ENCODE data around the gene METTL27. TPM values are rescaled to one million over a fixed set of nuclear protein-coding genes. Genes with fewer than 3 reads are reported as not detected.

METTL27 gene
- total and polyA plus RNA-seq, 9 of the 15 experiments (the other 6 are each of a cell fraction or from before 2014, with no cell fraction given), result 0.08 to 0.82 (median 0.33) TPM; not detected in 4

DNA sequence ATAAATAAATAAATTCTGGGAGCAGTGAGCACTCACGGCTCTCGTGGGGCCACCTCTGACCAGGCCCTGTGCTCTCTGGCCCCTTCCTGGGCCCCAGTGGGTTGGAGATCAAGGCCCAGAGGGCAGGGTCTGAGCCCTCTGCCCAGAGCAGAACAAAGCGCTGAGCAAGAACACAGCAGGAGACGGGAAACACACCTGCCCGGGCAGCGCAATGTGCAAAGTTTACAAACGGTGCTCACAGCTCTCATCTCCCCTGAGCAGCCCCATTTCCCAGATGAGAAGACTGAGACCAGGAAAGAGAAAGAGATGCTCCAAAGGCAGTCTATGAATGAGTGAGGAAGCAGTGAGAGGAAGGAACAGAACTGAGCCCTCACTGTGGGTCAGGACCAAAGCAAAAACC is 3.0 kb downstream of the METTL27 start:
- 60% methylated on average over 7 of the region's 7 CpGs for WGBS (ENCODE audit: insufficient coverage, low coverage, missing lambda C conversion rate)
- Histone ChIP-seq H3K27me3 (ENCODE audit: control insufficient read depth in 2 of 2, insufficient read depth in 2 of 2, low read length in 2 of 2) (no peaks in the 10 kb centered on the region), H2AFZ (ENCODE audit: low read depth, low read length) (no peak overlapping the region), H3K9ac (ENCODE audit: insufficient read depth in 1 of 2, low read depth in 2 of 2, low read length in 2 of 2) (0 out of 4 replicates have a peak overlapping the region, but pooled peaks of 1 of the 2 experiments have one; percentile 14), H3K4me3 (no peak overlapping the region), H3K36me3 (ENCODE audit: control insufficient read depth, insufficient read depth, low read length) (no peaks in the 10 kb centered on the region), H3K4me2 (ENCODE audit: insufficient read depth, low read length) (no peak overlapping the region), H3K4me1 (replicated peaks in 1 of 2; ENCODE audit: control insufficient read depth in 2 of 2, insufficient read depth in 2 of 2, low read length in 2 of 2) (peaks cover 0 to 32% of the 10 kb centered on the region in 2 experiments; a peak in 4 of 5 replicates), H4K20me1 (replicated peaks; ENCODE audit: control insufficient read depth, insufficient read depth, low read length) (no peaks in the 10 kb centered on the region), H3K79me2 (ENCODE audit: control insufficient read depth, insufficient read depth, low read length) (no peaks in the 10 kb centered on the region), H3K9me1 (ENCODE audit: control insufficient read depth, insufficient read depth, low read length) (no peaks in the 10 kb centered on the region), H3K27ac (ENCODE audit: extremely low read depth, low read depth, low read length) (no peak overlapping the region), H3K9me3 (replicated peaks; ENCODE audit: control insufficient read depth, insufficient read depth, low read depth, low read length) (no peaks in the 10 kb centered on the region)
- CTCF ChIA-PET (ENCODE audit: low intra/inter-chr PET ratio), result no interaction called here
- DNase-seq (ENCODE audit: extremely low read depth in 1 of 4, low spot score in 3 of 4) (no peak), ATAC-seq (no peak), FAIRE-seq (no peak)
- no peak for TF ChIP-seq NCOA6 (IDR thresholded peaks at IDR 0.05)
- no peak for TF ChIP-seq ZNF41 (CRISPR knock-in tag; conservative IDR thresholded peaks at IDR 0.05)
- TF ChIP-seq ADNP (tag; IDR thresholded peaks at IDR 0.05), result peak; percentile 80
- peak; percentile 84 for TF ChIP-seq RBM25 (IDR thresholded peaks at IDR 0.05; ENCODE audit: low read depth, low read length, severe bottlenecking)
- no peak for TF ChIP-seq KAT8 (IDR thresholded peaks at IDR 0.05; ENCODE audit: low read depth)
- TF ChIP-seq NCOA4 (IDR thresholded peaks at IDR 0.05; ENCODE audit: partially characterized antibody), result peak; percentile 26
- peak; percentile 46 to 63; a peak in 3 of 4 replicates for TF ChIP-seq KDM1A (IDR thresholded peaks at IDR 0.05)
- TF ChIP-seq BCOR (IDR thresholded peaks at IDR 0.05), result peak; percentile 84
- TF ChIP-seq RCOR1 (IDR thresholded peaks at IDR 0.05; ENCODE audit: borderline replicate concordance in 1 of 2, low read depth in 2 of 2, low read length in 2 of 2), result peak in 1 of 2 experiments; percentile 78; a peak in 2 of 4 replicates
- TF ChIP-seq CBX3 (IDR thresholded peaks at IDR 0.05; ENCODE audit: borderline replicate concordance in 1 of 2, low read length in 2 of 2), result 0 out of 3 replicates have a peak, but pooled peaks of 1 of the 2 experiments have one; percentile 17
- POLR2A ChIA-PET, result no interaction called here
- in situ Hi-C loops (cut with MboI) (no loop called here), intact Hi-C loops (cut with micrococcal nuclease) (no loop called here)
- no TSS peak for BruUV-seq (replicated peaks)
